WTC11 (cell line): Measurements from ENCODE around the gene PPFIBP2. TPM values are rescaled to one million over a fixed set of nuclear protein-coding genes. Genes with fewer than 3 reads are reported as not detected.
A peak's percentile ranks its signal among the peaks of the same experiment; 100 is the strongest.

Source experiments
- ATAC-seq: fragments of 200-7000 bp; cut with Tn5 transposase; 2 replicates; pipeline ENCODE4 v1.10.0; 2021; ENCODE audit warnings: mild to moderate bottlenecking, moderate library complexity
- Bru-seq: library from RNA; stranded (reverse); fragments of 400-500 nt; gene quantifications from one replicate; lab custom pipeline; 2021; lab: Mats Ljungman, UMichigan
- CTCF ChIA-PET: fragments of 300-600 bp; sonication (Branson Sonifier 250); formaldehyde crosslinking; loops from one replicate; lab custom pipeline; 2021; ENCODE audit warnings: antibody characterized with exemption; lab: Charles Lee
- POLR2A ChIA-PET: fragments of 350-600 bp; sonication (Branson Sonifier 250); formaldehyde crosslinking; loops from one replicate; lab custom pipeline; 2021; ENCODE audit warnings: antibody characterized with exemption; lab: Charles Lee
- DNase-seq: peaks from one replicate; pipeline ENCODE4 v3.0.0; 2021; ENCODE audit warnings: low spot score
- H3K27ac Mint-ChIP-seq: 2 replicates; pipeline ENCODE4 v1.8.0; 2021; ENCODE audit warnings: mixed read lengths
- H3K27me3 Mint-ChIP-seq: 2 replicates; pipeline ENCODE4 v1.8.0; 2021; ENCODE audit warnings: low read depth, mild to moderate bottlenecking, moderate library complexity, mixed read lengths
- H3K36me3 Mint-ChIP-seq: 2 replicates; pipeline ENCODE4 v1.8.0; 2021; ENCODE audit warnings: mixed read lengths
- H3K4me1 Mint-ChIP-seq: 2 replicates; pipeline ENCODE4 v1.8.0; 2022; ENCODE audit warnings: mixed read lengths
- H3K4me3 Mint-ChIP-seq: 2 replicates; pipeline ENCODE4 v1.8.0; 2021; ENCODE audit warnings: mild to moderate bottlenecking, moderate library complexity, mixed read lengths
- H3K9me3 Mint-ChIP-seq: 2 replicates; pipeline ENCODE4 v1.8.0; 2021; ENCODE audit warnings: mixed read lengths
- CREM ChIP-seq: sonication (generic); formaldehyde crosslinking; IDR thresholded peaks from 2 replicates; pipeline ENCODE4 v1.8.1; 2022; ENCODE audit warnings: mild to moderate bottlenecking, missing genetic modification reagents, moderate library complexity
- ETV6 ChIP-seq: sonication (generic); formaldehyde crosslinking; IDR thresholded peaks from 2 replicates; pipeline ENCODE4 v1.8.1; 2022; ENCODE audit warnings: mild to moderate bottlenecking, missing genetic modification reagents
- FOXJ3 ChIP-seq: sonication (generic); formaldehyde crosslinking; IDR thresholded peaks from 2 replicates; pipeline ENCODE4 v1.9.0; 2021; ENCODE audit warnings: missing genetic modification reagents, mild to moderate bottlenecking, borderline replicate concordance
- FOXP1 ChIP-seq: sonication (generic); formaldehyde crosslinking; IDR thresholded peaks from 2 replicates; pipeline ENCODE4 v1.8.0; 2022; ENCODE audit warnings: missing genetic modification reagents, mild to moderate bottlenecking, moderate library complexity, borderline replicate concordance
- GRHL2 ChIP-seq: fragments of 250-450 bp; sonication (Bioruptor Pico); IDR thresholded peaks from 2 replicates; pipeline ENCODE4 v1.8.0; 2022; ENCODE audit warnings: mild to moderate bottlenecking, moderate library complexity; ENCODE audit not compliant: insufficient replicate concordance, severe bottlenecking
- IRF2 ChIP-seq: sonication (generic); formaldehyde crosslinking; IDR thresholded peaks from 2 replicates; pipeline ENCODE4 v1.8.0; 2022; ENCODE audit warnings: low read depth, missing genetic modification reagents, borderline replicate concordance
- JAZF1 ChIP-seq: fragments of 250-450 bp; sonication (Bioruptor Pico); IDR thresholded peaks from 2 replicates; pipeline ENCODE4 v1.9.0; 2021; ENCODE audit warnings: moderate library complexity, mild to moderate bottlenecking, inconsistent platforms
- JUN ChIP-seq: sonication (generic); formaldehyde crosslinking; IDR thresholded peaks from 2 replicates; pipeline ENCODE4 v1.8.0; 2023; ENCODE audit warnings: mild to moderate bottlenecking, missing genetic modification reagents
- MYBL2 ChIP-seq: sonication (generic); formaldehyde crosslinking; IDR thresholded peaks from 2 replicates; pipeline ENCODE4 v1.8.1; 2023; ENCODE audit warnings: mild to moderate bottlenecking, moderate library complexity, missing genetic modification reagents
- NFYB ChIP-seq: sonication (generic); formaldehyde crosslinking; conservative IDR thresholded peaks from 2 replicates; pipeline ENCODE4 v1.8.0; 2022; ENCODE audit warnings: low read depth, missing genetic modification reagents
- NR3C1 ChIP-seq: sonication (generic); formaldehyde crosslinking; conservative IDR thresholded peaks from 2 replicates; pipeline ENCODE4 v1.8.1; 2023; ENCODE audit warnings: low read depth, mild to moderate bottlenecking, missing genetic modification reagents
- OVOL2 ChIP-seq: fragments of 250-450 bp; sonication (Bioruptor Pico); IDR thresholded peaks from 2 replicates; pipeline ENCODE4 v1.9.0; 2021; ENCODE audit warnings: mild to moderate bottlenecking, borderline replicate concordance
- RELA ChIP-seq: sonication (generic); formaldehyde crosslinking; IDR thresholded peaks from 2 replicates; pipeline ENCODE4 v1.8.1; 2022; ENCODE audit warnings: missing genetic modification reagents, mild to moderate bottlenecking, borderline replicate concordance
- SP1 ChIP-seq: sonication (generic); formaldehyde crosslinking; conservative IDR thresholded peaks from 2 replicates; pipeline ENCODE4 v1.8.1; 2022; ENCODE audit warnings: missing genetic modification reagents
- ZNF121 ChIP-seq: sonication (generic); formaldehyde crosslinking; IDR thresholded peaks from 2 replicates; pipeline ENCODE4 v1.8.0; 2023; ENCODE audit warnings: missing genetic modification reagents
- ZNF219 ChIP-seq: sonication (generic); formaldehyde crosslinking; IDR thresholded peaks from 2 replicates; pipeline ENCODE4 v1.8.0; 2023; ENCODE audit warnings: missing genetic modification reagents, mild to moderate bottlenecking, borderline replicate concordance
- ZNF263 ChIP-seq: sonication (generic); formaldehyde crosslinking; IDR thresholded peaks from 2 replicates; pipeline ENCODE4 v1.8.1; 2022; ENCODE audit warnings: low read depth, mild to moderate bottlenecking, moderate library complexity, missing genetic modification reagents
- ZNF416 ChIP-seq: fragments of 250-450 bp; sonication (Bioruptor Pico); IDR thresholded peaks from 2 replicates; pipeline ENCODE4 v1.9.0; 2021; ENCODE audit warnings: mild to moderate bottlenecking, inconsistent platforms
- long read RNA-seq, 3 experiments: library from RNA in 1 of 3; library from capped mRNA in 1 of 3; library from polyadenylated mRNA in 1 of 3; unstranded in 2 of 3; stranded (forward) in 1 of 3; transcript quantifications; one replicate each; pipeline ENCODE4 v2.0.0, GENCODE V29; 2021
- total RNA-seq: library from RNA; stranded (reverse); gene quantifications from 3 replicates; pipeline ENCODE4 v1.2.3, GENCODE V29; 2021
- TF ChIP-seq, protein P1 (sequence below): sonication (generic); formaldehyde crosslinking; IDR thresholded peaks from 2 replicates; pipeline ENCODE4 v1.8.1; 2023; ENCODE audit warnings: mild to moderate bottlenecking, missing genetic modification reagents, moderate library complexity
- TF ChIP-seq, protein P2 (sequence below): sonication (generic); formaldehyde crosslinking; IDR thresholded peaks from 2 replicates; pipeline ENCODE4 v1.8.0; 2022; ENCODE audit warnings: mild to moderate bottlenecking, missing genetic modification reagents
- TF ChIP-seq, protein P3 (sequence below): sonication (generic); formaldehyde crosslinking; IDR thresholded peaks from 2 replicates; pipeline ENCODE4 v1.8.1; 2023; ENCODE audit warnings: mild to moderate bottlenecking, missing genetic modification reagents
- TF ChIP-seq, protein P4 (sequence below): sonication (generic); formaldehyde crosslinking; IDR thresholded peaks from 2 replicates; pipeline ENCODE4 v1.8.0; 2023; ENCODE audit warnings: missing genetic modification reagents
- TF ChIP-seq, protein P5 (sequence below): sonication (generic); formaldehyde crosslinking; conservative IDR thresholded peaks from 2 replicates; pipeline ENCODE4 v1.8.1; 2022; ENCODE audit warnings: mild to moderate bottlenecking, missing genetic modification reagents
- TF ChIP-seq, protein P6 (sequence below): sonication (generic); formaldehyde crosslinking; IDR thresholded peaks from 2 replicates; pipeline ENCODE4 v1.8.1; 2023; ENCODE audit warnings: mild to moderate bottlenecking, moderate library complexity, missing genetic modification reagents
- TF ChIP-seq, protein P7 (sequence below): sonication (generic); formaldehyde crosslinking; IDR thresholded peaks from 2 replicates; pipeline ENCODE4 v1.8.0; 2023; ENCODE audit warnings: mild to moderate bottlenecking, missing genetic modification reagents
- TF ChIP-seq, protein P8 (sequence below): sonication (generic); formaldehyde crosslinking; IDR thresholded peaks from 2 replicates; pipeline ENCODE4 v1.8.0; 2022; ENCODE audit warnings: mild to moderate bottlenecking, missing genetic modification reagents

Gene PPFIBP2
- 12.5 to 21.4 TPM (median 12.9 TPM) in 3 replicates for total RNA-seq
- Bru-seq, nascent RNA, result percentile 50 among the genes with signal in this experiment
- long read RNA-seq, experiment 1, transcript PPFIBP2-201 (24 exons, 3,557 nt), result major isoform, 16 of 42 reads
- long read RNA-seq, experiment 1, partial matches to known transcripts, result 8 of 42 reads
- long read RNA-seq, experiment 1, other reads (novel, unspliced or antisense), result 18 of 42 reads
- long read RNA-seq, experiment 2, partial matches to known transcripts, result 6 of 11 reads
- long read RNA-seq, experiment 2, other reads (novel, unspliced or antisense), result 3 of 11 reads
- long read RNA-seq, experiment 3, partial matches to known transcripts, result 0 of 2 reads
- long read RNA-seq, experiment 3, other reads (novel, unspliced or antisense), result 1 of 2 reads

DNA sequence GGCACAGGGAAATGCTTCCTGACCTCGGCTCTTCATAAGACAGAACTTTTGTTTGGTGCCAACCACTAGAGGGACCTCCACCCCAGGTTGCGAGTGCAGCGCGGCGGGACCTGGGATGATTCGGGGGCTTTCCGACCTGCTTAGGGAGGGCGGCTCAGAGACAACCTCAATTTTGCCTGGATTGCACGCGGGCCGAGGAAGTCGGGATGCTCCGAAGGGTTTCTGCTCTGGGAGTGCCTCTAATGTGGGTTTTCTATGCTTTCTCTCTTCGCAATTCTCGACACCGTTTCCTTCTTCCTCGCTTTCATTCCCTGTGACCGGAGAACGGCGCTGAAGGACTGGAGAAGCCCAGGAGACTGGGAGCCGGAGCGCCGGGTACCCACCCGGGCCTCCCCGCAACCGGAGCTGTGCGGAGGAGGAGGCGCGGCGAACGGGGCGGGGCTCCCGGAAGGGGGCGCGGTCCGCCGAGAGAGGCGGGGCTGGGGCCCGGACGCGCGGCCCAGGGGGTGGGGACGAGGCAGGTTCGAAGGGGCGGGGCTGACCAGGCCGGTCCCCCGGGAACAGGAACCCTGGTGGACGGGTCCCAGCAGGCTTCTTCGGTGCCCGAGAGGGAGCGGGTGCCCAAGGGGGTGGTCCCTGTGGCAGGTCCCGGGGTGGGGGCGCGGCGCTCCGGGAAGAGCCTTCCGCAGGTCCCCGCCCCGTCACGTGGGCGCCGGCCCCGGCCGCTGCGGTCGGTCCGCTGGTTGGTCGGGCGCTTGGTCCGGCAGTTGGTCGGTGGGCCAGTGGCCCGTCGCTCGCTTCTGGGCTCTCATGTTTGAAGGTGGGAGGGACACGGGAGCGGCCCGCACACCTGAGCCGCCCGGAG is at the start of gene PPFIBP2:
PPFIBP2 (plus strand) TSS at position 766 of the 865 bp plus-strand sequence. CDS start 35,477 bp downstream, outside the sequence.
- Mint-ChIP-seq H3K4me3 (peak within 1 kb of the TSS; percentile 83), H3K36me3 (no peaks in the 10 kb centered on the region), H3K4me1 (peaks cover 41% of the 10 kb centered on the region), H3K9me3 (no peaks in the 10 kb centered on the region; the same call in 1 of the 2 replicates), H3K27ac (peak within 1 kb of the TSS; percentile 63), H3K27me3 (peaks cover 24% of the 10 kb centered on the region)
- ChIA-PET POLR2A (interaction anchor here (0.6 kb wide), 2 partner anchors 261 to 829 kb away, joined by 3 to 5 read pairs; partner anchors contain the start of gene SYT9), CTCF (interaction anchor here (0.6 to 4.3 kb wide), 19 partner anchors 9 to 701 kb away, joined by 3 to 46 read pairs (median 4); partner anchors contain the start of gene OLFML1)
- ATAC-seq (peak; percentile 83), DNase-seq (peak; percentile 83)
- no peak for TF ChIP-seq JUN (CRISPR knock-in tag)
- no peak for TF ChIP-seq ZNF416 (CRISPR knock-in tag)
- 0 out of 2 replicates have a peak, but pooled peaks have one; percentile 6 for TF ChIP-seq CREM (CRISPR knock-in tag)
- TF ChIP-seq, protein P1, sequence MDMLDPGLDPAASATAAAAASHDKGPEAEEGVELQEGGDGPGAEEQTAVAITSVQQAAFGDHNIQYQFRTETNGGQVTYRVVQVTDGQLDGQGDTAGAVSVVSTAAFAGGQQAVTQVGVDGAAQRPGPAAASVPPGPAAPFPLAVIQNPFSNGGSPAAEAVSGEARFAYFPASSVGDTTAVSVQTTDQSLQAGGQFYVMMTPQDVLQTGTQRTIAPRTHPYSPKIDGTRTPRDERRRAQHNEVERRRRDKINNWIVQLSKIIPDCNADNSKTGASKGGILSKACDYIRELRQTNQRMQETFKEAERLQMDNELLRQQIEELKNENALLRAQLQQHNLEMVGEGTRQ (CRISPR knock-in tag), result peak; percentile 95
- 0 out of 2 replicates have a peak, but pooled peaks have one; percentile 20 for TF ChIP-seq NFYB
- TF ChIP-seq ZNF219 (CRISPR knock-in tag), result no peak
- TF ChIP-seq ZNF263 (CRISPR knock-in tag), result no peak
- TF ChIP-seq MYBL2 (CRISPR knock-in tag), result peak; percentile 65; the same call in 1 of the 2 replicates
- TF ChIP-seq, protein P2, sequence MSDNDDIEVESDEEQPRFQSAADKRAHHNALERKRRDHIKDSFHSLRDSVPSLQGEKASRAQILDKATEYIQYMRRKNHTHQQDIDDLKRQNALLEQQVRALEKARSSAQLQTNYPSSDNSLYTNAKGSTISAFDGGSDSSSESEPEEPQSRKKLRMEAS (CRISPR knock-in tag), result peak; percentile 15; the same call in 1 of the 2 replicates
- TF ChIP-seq SP1 (CRISPR knock-in tag), result peak; percentile 79
- no peak for TF ChIP-seq IRF2 (CRISPR knock-in tag)
- peak; percentile 15; the same call in 1 of the 2 replicates for TF ChIP-seq FOXP1 (CRISPR knock-in tag)
- TF ChIP-seq, protein P3, sequence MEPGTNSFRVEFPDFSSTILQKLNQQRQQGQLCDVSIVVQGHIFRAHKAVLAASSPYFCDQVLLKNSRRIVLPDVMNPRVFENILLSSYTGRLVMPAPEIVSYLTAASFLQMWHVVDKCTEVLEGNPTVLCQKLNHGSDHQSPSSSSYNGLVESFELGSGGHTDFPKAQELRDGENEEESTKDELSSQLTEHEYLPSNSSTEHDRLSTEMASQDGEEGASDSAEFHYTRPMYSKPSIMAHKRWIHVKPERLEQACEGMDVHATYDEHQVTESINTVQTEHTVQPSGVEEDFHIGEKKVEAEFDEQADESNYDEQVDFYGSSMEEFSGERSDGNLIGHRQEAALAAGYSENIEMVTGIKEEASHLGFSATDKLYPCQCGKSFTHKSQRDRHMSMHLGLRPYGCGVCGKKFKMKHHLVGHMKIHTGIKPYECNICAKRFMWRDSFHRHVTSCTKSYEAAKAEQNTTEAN (CRISPR knock-in tag), result peak; percentile 39; the same call in 1 of the 2 replicates
- TF ChIP-seq, protein P4, sequence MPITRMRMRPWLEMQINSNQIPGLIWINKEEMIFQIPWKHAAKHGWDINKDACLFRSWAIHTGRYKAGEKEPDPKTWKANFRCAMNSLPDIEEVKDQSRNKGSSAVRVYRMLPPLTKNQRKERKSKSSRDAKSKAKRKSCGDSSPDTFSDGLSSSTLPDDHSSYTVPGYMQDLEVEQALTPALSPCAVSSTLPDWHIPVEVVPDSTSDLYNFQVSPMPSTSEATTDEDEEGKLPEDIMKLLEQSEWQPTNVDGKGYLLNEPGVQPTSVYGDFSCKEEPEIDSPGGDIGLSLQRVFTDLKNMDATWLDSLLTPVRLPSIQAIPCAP (CRISPR knock-in tag), result no peak
- TF ChIP-seq JAZF1 (CRISPR knock-in tag), result no peak
- no peak for TF ChIP-seq RELA (CRISPR knock-in tag)
- TF ChIP-seq GRHL2 (CRISPR knock-in tag), result no peak
- TF ChIP-seq OVOL2, result no peak
- peak; percentile 83; the same call in 1 of the 2 replicates for TF ChIP-seq ETV6 (CRISPR knock-in tag)
- no peak for TF ChIP-seq FOXJ3
- TF ChIP-seq ZNF121, result no peak
- no peak for TF ChIP-seq NR3C1 (CRISPR knock-in tag)
- TF ChIP-seq, protein P5, sequence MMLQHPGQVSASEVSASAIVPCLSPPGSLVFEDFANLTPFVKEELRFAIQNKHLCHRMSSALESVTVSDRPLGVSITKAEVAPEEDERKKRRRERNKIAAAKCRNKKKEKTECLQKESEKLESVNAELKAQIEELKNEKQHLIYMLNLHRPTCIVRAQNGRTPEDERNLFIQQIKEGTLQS (CRISPR knock-in tag), result no peak
- TF ChIP-seq, protein P6, sequence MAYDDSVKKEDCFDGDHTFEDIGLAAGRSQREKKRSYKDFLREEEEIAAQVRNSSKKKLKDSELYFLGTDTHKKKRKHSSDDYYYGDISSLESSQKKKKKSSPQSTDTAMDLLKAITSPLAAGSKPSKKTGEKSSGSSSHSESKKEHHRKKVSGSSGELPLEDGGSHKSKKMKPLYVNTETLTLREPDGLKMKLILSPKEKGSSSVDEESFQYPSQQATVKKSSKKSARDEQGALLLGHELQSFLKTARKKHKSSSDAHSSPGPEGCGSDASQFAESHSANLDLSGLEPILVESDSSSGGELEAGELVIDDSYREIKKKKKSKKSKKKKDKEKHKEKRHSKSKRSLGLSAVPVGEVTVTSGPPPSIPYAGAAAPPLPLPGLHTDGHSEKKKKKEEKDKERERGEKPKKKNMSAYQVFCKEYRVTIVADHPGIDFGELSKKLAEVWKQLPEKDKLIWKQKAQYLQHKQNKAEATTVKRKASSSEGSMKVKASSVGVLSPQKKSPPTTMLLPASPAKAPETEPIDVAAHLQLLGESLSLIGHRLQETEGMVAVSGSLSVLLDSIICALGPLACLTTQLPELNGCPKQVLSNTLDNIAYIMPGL, result 0 out of 2 replicates have a peak, but pooled peaks have one; percentile 61
- TF ChIP-seq, protein P7, sequence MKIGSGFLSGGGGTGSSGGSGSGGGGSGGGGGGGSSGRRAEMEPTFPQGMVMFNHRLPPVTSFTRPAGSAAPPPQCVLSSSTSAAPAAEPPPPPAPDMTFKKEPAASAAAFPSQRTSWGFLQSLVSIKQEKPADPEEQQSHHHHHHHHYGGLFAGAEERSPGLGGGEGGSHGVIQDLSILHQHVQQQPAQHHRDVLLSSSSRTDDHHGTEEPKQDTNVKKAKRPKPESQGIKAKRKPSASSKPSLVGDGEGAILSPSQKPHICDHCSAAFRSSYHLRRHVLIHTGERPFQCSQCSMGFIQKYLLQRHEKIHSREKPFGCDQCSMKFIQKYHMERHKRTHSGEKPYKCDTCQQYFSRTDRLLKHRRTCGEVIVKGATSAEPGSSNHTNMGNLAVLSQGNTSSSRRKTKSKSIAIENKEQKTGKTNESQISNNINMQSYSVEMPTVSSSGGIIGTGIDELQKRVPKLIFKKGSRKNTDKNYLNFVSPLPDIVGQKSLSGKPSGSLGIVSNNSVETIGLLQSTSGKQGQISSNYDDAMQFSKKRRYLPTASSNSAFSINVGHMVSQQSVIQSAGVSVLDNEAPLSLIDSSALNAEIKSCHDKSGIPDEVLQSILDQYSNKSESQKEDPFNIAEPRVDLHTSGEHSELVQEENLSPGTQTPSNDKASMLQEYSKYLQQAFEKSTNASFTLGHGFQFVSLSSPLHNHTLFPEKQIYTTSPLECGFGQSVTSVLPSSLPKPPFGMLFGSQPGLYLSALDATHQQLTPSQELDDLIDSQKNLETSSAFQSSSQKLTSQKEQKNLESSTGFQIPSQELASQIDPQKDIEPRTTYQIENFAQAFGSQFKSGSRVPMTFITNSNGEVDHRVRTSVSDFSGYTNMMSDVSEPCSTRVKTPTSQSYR, result no peak
- TF ChIP-seq, protein P8, sequence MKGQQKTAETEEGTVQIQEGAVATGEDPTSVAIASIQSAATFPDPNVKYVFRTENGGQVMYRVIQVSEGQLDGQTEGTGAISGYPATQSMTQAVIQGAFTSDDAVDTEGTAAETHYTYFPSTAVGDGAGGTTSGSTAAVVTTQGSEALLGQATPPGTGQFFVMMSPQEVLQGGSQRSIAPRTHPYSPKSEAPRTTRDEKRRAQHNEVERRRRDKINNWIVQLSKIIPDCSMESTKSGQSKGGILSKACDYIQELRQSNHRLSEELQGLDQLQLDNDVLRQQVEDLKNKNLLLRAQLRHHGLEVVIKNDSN, result peak; percentile 95
